ENCODE data around the gene SLC15A2. TPM values are rescaled to one million over a fixed set of nuclear protein-coding genes. Genes with fewer than 3 reads are reported as not detected.

Gene SLC15A2, protein sequence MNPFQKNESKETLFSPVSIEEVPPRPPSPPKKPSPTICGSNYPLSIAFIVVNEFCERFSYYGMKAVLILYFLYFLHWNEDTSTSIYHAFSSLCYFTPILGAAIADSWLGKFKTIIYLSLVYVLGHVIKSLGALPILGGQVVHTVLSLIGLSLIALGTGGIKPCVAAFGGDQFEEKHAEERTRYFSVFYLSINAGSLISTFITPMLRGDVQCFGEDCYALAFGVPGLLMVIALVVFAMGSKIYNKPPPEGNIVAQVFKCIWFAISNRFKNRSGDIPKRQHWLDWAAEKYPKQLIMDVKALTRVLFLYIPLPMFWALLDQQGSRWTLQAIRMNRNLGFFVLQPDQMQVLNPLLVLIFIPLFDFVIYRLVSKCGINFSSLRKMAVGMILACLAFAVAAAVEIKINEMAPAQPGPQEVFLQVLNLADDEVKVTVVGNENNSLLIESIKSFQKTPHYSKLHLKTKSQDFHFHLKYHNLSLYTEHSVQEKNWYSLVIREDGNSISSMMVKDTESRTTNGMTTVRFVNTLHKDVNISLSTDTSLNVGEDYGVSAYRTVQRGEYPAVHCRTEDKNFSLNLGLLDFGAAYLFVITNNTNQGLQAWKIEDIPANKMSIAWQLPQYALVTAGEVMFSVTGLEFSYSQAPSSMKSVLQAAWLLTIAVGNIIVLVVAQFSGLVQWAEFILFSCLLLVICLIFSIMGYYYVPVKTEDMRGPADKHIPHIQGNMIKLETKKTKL
- total RNA-seq: under 1 TPM; 0.69 to 0.75 TPM
- 2.1 TPM for polyA plus RNA-seq (2013, experiment 1 of 2)
- 2.6 TPM for polyA plus RNA-seq (2013, experiment 2 of 2)
- 0.17 to 7.5 (median 1.9) reads per million in 172 experiments for total RNA-seq

DNA sequence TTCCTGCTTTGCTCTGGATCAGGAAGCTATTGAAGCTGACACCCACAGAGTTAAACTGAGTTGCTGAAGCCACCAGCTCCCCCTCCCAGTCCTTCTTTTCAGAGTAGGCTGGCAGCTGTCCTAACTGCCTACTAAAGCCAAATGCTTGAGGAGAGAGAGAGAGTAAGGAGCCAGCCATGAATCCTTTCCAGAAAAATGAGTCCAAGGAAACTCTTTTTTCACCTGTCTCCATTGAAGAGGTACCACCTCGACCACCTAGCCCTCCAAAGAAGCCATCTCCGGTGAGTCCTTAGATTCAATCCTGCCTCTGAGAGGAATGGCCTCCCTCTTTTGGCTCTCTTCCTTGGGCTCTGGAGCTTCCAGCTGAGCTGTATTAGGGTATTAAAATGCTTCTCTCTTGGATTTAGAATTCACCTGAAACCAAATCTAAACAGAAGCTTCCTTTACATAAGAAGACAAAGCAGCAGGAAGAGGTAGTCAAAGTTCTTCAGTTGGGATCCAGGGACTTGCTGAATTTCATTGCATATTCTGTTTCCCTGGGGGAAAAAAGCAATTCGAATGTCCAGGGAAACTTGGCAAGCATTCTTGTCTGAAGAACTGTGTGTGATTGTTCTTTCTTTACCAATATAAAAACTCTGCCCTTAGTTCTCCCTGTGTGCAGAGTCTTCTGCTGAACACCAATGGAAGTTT lies at the start of gene SLC15A2:
Gene SLC15A2 (plus strand): TSS at position 101 of the 690 bp plus-strand sequence. CDS start 76 bp downstream, at position 177.
- Histone ChIP-seq H3K36me3 (ENCODE audit: insufficient read depth, low read length) (no peaks in the 10 kb centered on the region), H3K9me3 (ENCODE audit: control insufficient read depth in 1 of 2, insufficient read depth in 1 of 2, low read length in 2 of 2) (no peaks in the 10 kb centered on the region), H3K4me3 (ENCODE audit: low read length) (no peak within 1 kb of the TSS), H3K4me1 (ENCODE audit: insufficient read depth, low read length) (no peaks in the 10 kb centered on the region), H3K27me3 (ENCODE audit: control insufficient read depth in 1 of 2, insufficient read depth in 2 of 2, low read length in 2 of 2) (no peaks in the 10 kb centered on the region), H3K27ac (ENCODE audit: low read depth in 1 of 2, low read length in 2 of 2) (no peak within 1 kb of the TSS)
- Mint-ChIP-seq H3K27me3 (no peaks in the 10 kb centered on the region), H3K9me3 (no peaks in the 10 kb centered on the region), H3K4me3 (no peak within 1 kb of the TSS), H3K27ac (no peak within 1 kb of the TSS), H3K36me3 (ENCODE audit: low read depth) (no peaks in the 10 kb centered on the region), H3K4me1 (ENCODE audit: low read depth) (no peaks in the 10 kb centered on the region)
- ChIA-PET POLR2A (no interaction called here), CTCF (no interaction called here)
- intact Hi-C loops (cut with DNase I, micrococcal nuclease): no loop called here
- no peak for DNase-seq
- TF ChIP-seq, protein P1, sequence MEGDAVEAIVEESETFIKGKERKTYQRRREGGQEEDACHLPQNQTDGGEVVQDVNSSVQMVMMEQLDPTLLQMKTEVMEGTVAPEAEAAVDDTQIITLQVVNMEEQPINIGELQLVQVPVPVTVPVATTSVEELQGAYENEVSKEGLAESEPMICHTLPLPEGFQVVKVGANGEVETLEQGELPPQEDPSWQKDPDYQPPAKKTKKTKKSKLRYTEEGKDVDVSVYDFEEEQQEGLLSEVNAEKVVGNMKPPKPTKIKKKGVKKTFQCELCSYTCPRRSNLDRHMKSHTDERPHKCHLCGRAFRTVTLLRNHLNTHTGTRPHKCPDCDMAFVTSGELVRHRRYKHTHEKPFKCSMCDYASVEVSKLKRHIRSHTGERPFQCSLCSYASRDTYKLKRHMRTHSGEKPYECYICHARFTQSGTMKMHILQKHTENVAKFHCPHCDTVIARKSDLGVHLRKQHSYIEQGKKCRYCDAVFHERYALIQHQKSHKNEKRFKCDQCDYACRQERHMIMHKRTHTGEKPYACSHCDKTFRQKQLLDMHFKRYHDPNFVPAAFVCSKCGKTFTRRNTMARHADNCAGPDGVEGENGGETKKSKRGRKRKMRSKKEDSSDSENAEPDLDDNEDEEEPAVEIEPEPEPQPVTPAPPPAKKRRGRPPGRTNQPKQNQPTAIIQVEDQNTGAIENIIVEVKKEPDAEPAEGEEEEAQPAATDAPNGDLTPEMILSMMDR (IDR thresholded peaks at IDR 0.05): no peak
- ATAC-seq (ENCODE audit: poor library complexity): no peak

DNA sequence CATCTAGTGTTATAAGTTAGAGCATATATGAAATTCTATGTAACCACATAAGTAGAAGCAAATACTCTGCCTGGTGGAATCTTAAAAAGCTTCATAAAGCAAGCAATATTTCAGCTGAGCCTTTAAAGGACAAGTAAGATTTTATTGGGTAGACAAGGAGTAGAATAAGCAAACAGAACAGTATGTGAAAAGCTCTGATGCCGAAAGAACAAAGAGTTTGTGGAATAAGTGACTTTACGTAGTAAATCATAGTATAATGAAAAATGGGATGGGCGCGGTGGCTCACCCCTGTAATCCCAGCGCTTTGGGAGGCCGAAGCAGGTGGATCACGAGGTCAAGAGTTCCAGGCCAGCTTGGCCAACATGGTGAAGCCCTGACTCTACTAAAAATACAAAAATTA lies 49.3 kb upstream of the SLC15A2 start:
- DNase-seq: no peak
- no peak overlapping the region for H3K4me3 Mint-ChIP-seq
- ChIA-PET POLR2A (no interaction called here), CTCF (no interaction called here)
- Histone ChIP-seq H3K36me3 (ENCODE audit: insufficient read depth, low read length) (no peaks in the 10 kb centered on the region), H3K27me3 (ENCODE audit: control insufficient read depth in 1 of 2, insufficient read depth in 2 of 2, low read length in 2 of 2) (no peaks in the 10 kb centered on the region), H3K4me3 (ENCODE audit: low read length) (no peak overlapping the region), H3K27ac (ENCODE audit: low read depth in 1 of 2, low read length in 2 of 2) (no peak overlapping the region), H3K9me3 (ENCODE audit: control insufficient read depth in 1 of 2, insufficient read depth in 1 of 2, low read length in 2 of 2) (no peaks in the 10 kb centered on the region), H3K4me1 (ENCODE audit: insufficient read depth, low read length) (no peaks in the 10 kb centered on the region)
- no peak overlapping the region for H3K27ac Mint-ChIP-seq
- no peaks in the 10 kb centered on the region for H3K27me3 Mint-ChIP-seq
- no peaks in the 10 kb centered on the region for H3K9me3 Mint-ChIP-seq
- ATAC-seq (ENCODE audit: poor library complexity): no peak
- intact Hi-C loops (cut with DNase I, micrococcal nuclease): no loop called here
- peaks cover 16% of the 10 kb centered on the region for H3K36me3 Mint-ChIP-seq (ENCODE audit: low read depth)
- TF ChIP-seq, protein P1 (IDR thresholded peaks at IDR 0.05): no peak
- H3K4me1 Mint-ChIP-seq (ENCODE audit: low read depth): no peaks in the 10 kb centered on the region

DNA sequence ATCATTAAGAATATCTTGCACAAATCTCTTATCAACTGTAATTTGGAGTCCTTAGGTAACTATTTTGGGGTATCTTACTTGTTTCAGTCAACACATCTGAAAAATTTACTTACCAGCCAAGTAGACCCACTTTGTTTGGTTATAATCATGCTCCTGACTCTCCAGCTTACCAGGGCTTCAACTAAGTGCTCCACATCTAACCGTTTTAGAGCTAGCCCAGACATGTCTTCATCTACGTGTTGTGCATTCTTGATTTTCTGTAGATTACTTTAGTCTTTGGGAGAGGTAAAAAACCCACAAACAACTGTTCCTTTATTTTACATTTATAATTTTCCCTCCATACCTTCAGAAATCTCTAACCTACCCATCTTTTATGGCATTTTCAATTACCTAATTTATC lies 41.9 kb upstream of the SLC15A2 start:
- no peak overlapping the region for H3K27ac ChIP-seq (ENCODE audit: low read depth in 1 of 2, low read length in 2 of 2)
- H3K27ac Mint-ChIP-seq: no peak overlapping the region

More for the DNA sequence above, 41.9 kb upstream of the SLC15A2 start:
- Histone ChIP-seq H3K36me3 (ENCODE audit: insufficient read depth, low read length) (peaks cover 2% of the 10 kb centered on the region), H3K4me3 (ENCODE audit: low read length) (no peak overlapping the region), H3K27me3 (ENCODE audit: control insufficient read depth in 1 of 2, insufficient read depth in 2 of 2, low read length in 2 of 2) (no peaks in the 10 kb centered on the region), H3K4me1 (ENCODE audit: insufficient read depth, low read length) (no peaks in the 10 kb centered on the region), H3K9me3 (ENCODE audit: control insufficient read depth in 1 of 2, insufficient read depth in 1 of 2, low read length in 2 of 2) (no peaks in the 10 kb centered on the region)
- TF ChIP-seq, protein P1 (IDR thresholded peaks at IDR 0.05): no peak
- Mint-ChIP-seq H3K36me3 (ENCODE audit: low read depth) (peaks cover 15% of the 10 kb centered on the region), H3K4me1 (ENCODE audit: low read depth) (no peaks in the 10 kb centered on the region), H3K4me3 (no peak overlapping the region), H3K27me3 (no peaks in the 10 kb centered on the region), H3K9me3 (no peaks in the 10 kb centered on the region)
- DNase-seq (no peak), ATAC-seq (ENCODE audit: poor library complexity) (no peak)
- intact Hi-C loops (cut with DNase I, micrococcal nuclease): no loop called here
- ChIA-PET POLR2A (no interaction called here), CTCF (interaction anchor here (0.6 kb wide), 1 partner anchor 20 kb away, joined by 3 read pairs; no protein-coding TSS in a partner anchor)

All from CD4-positive, alpha-beta T cell (primary cell).